Activated naive CD8-positive, alpha-beta T cell treated with anti-CD3 and anti-CD28 coated beads, Interleukin-2, amount 50 U/mL, for 16 hours (primary cell): Measurements from ENCODE around the gene CYTH1.
A peak's percentile ranks its signal among the peaks of the same experiment; 100 is the strongest.

Source experiments
- DNase-seq: peaks from one replicate; pipeline ENCODE4 v3.0.0-alpha.2; 2020; ENCODE audit warnings: low read depth, low spot score

Gene CYTH1

DNA sequence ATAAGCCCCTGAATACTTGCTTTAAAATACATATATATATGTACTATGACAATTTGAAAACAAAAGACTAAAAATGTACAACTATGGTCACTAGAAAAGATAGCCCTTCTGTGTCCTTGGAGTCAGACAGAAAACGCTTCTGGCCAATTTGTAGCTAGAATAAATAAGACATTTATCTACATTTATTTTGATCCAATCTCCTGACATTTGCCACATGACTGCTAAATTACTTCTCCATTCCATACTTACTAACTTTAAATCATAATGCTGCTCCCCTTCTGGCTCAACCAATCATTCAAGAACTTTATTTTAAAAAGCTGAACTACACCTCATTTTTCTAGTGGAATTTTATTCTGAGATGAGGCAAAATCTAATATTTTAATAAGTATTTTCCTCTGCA, 65.8 kb downstream of the CYTH1 start:
- DNase-seq: no peak

DNA sequence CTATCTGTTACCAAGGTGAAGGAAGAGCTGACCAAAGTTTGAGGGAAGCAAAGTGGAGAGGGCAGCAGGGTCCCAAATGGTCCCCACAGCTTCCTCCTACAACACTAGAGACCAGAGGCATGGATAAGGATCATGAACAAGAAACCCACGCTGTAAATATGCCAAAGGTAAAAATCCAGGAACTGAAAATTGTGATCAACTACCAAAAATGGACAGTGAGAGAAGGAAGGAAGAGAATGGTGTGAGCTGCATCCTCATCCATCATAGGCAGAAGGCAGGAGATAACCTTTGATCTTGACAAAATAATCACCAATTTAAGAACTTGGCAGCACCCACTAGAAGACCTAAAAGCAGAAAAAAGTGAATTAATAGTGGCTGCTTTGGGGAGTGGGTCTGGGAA, 66.2 kb downstream of the CYTH1 start:
- no peak for DNase-seq

DNA sequence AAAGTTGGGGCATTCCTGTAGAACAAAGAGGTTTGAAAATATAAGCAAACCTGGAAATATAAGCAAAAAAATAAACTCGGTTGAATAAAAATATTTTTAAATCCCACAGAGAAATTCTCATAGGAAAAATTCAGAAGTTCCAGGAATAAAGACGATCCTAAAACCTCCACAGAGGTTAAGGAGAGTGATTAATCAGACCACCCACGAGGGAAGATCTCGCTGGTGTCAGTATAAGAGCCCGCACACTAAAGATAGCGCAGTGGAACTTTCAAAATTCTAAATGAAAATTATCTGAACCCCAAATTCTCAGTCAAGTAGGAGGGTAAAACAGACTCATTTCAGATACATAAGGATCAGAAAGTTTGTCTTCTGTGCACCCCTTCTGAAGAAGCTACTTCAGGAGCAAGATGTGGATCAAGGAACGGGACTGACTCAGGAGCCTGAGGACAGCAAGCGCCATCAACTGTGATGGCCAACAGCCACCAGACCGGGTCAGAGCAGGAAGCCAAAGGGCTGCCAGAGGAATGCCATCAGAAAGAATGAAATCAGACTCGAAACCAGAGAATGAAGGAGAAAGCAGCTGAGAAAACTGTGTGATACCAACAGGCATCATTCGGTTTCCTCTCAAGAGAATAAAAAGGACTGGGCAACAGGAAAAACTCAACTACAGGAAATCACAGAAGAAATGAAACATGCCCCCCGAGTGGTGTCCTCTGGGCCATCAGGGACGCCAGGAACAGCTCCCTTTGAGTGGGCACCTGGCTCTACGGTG, 66.9 kb downstream of the CYTH1 start:
- no peak for DNase-seq

DNA sequence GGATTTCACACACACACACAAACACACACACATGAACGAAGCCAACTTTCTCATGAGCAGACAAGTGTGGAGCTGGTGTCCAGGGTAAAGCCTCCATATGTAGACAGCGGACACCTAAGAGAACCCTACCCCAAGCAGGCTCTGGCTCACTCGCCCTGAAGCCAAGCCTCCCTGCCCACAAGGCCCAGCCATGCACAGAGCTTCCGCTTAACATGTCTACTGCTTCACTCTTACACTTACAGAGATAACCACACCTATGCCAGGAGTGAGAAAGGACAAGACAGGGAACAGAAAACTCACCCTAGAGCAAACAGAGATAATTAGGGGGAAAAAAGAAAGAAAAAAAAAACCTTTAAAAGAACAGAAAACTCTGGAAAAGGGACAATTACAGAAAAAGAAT, 67.5 kb downstream of the CYTH1 start:
- no peak for DNase-seq

DNA sequence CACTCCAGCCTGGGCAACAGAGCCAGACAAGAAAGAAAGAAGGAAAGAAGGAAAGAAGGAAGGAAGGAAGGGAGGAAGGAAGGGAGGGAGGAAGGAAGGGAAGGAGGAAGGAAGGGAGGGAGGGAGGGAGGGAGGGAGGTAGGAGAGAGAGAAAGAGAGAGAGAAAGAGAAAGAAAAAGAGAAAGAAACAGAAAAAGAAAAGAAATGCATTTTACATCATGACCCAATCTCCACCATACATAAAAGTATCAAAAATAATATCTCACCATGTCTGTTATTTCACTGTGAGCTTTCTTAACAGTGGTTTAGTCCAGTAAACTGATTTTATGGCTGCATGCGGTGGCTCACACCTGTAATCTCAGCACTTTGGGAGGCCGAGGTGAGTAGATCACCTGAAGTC, 70.0 kb downstream of the CYTH1 start:
- no peak for DNase-seq

DNA sequence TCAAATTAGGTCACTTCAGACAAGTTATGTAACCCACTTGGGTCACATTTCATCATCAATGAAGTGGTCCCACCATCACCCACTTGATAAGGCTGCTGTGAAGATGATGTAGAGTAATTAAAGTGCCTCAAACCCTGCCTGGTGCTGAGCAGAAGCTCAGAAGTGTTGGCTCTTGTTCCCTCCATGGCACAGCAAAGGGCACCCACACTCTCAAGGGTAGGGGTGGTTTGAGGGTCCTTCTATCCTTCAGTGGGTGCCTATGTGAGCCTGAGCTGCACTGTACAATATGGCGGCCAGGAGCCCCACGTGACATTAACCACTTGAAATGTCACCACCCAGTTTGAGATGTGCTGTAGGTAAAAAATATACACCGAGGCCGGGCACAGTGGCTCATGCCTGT, 71.5 kb downstream of the CYTH1 start:
- no peak for DNase-seq

DNA sequence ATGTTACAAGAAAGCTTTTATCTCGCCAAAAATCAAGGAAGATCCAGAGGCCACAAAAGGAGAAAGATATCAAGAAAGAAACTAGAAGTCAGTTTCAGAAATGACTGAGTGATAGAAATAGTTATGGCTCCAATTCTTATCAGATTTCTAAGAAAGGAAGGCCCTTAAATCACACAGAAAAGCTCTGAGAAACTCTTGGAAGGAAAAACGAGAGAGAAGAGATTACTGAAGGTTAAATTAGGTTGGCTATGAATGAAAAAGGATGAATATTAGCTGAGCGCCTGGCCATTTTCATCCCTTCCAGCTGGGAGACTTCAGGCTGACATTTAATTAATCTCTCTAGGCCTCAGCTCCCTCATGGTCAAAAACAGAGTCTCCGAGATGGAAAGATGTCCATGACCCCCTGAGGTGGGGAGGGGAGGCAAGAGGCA, 72.3 kb downstream of the CYTH1 start:
- DNase-seq: no peak

DNA sequence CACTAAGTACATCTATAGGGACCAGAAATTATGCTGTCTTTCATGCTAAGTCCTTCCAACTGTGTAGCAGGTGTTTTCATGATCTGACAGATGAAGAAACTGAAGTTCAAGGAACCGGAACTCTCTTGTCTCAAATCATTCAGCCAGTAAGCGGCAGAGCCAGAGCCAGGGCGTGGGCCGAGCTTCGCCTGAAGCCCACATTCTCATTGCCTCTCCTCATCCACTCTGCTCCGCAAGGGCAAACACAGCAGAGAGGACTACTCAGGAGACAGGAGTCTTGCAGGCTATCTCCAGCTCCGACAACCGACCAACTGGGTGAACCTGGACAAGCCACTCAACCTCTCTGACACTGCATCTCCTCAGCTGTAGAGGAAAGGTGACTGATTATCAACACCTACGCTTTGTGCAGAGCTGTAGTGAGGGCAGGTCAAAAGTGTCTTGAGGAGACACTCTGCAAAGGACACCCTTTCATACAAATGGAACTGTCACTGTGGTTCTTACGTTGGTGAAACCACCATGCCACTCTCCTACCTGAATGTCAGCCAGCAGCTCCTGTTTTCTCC, 72.9 kb downstream of the CYTH1 start:
- DNase-seq: no peak

DNA sequence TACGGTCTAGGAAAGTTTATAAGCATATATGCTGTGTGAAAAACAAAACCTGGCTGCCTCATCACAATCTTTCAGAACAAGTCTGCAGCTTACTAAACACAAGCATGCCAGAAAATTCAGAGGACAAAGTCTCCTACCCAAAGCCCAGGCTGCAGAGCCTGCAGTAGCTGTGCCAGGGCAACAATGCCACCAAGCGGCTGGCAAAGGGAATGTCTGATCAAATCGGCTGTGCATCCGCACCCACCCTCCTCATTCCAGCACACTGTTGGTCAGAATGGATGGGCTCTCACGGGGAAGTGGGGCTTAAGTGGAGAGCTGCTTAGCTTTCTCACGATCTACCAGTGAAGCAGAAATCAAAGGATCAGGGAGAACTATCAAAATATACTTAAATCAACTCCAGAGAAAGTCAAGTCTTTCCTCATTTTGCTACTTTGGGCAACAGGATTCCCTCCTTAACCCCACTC, 73.5 kb downstream of the CYTH1 start:
- DNase-seq: peak; percentile 14

DNA sequence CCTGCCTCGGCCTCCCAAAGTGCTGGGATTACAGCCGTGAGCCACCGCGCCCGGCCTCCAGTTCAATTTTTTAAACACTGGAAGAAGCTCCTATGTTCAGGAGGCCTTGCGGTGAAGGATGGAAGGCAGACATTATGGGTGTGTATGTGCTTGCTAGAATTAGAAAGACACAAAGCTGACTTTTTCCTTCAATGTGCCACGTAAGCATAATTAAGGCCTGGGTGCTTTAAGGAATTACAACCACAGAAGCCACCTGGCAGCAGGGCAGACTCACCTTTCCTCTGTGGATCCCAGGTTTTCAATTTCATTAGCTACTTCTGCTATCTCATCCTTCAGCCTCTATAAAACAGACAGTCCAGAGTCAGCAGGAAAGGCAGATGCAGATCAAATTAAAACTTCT, 74.2 kb downstream of the CYTH1 start:
- no peak for DNase-seq

DNA sequence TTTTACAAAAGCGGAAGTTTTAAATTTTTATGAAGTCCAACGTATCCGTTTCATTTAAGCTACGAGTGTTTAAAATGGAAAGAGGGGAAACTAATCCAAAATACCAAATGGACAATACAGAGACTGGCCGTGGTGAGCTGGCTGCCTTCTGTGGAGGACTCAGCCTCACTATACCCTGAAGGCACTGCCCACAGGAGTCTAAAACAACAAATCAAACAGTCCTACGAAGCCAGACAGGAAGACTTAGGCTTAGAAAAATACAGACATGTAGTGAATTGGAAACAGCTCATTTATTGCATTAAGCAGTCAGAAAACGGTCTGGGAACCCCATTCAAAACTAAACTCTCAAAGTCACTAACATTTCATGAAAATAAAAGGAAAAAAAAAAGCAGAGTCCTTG, 75.1 kb downstream of the CYTH1 start:
- no peak for DNase-seq

DNA sequence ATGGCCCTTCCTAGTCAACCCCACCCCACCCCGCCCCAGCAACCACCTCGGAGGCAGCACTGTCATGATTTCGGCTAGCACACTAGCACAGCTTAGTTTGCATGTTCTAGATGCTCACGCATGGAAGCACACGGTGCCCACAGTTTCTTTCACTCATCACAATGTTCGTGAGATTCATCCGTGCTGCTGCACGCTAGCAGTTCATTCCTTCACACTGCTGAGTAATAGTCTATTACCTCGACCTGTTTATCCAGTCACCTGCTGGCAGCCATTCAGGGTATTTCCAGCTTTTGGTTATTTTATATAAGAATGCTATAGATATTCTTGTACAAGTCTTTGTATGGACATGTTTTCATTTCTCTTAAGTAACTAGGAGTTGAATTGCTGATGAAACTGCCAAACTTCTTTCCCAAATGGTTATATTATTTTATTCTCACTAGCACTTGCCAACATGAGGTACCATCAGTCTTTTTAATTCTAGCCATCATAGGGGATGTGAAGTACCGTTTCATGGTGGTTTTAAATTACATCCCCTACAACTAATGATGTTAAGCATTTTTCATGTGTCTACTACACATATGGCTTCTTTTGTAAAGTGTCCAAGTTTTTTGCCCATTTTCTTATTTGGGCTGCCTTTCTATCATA, 75.7 kb downstream of the CYTH1 start:
- DNase-seq: no peak

DNA sequence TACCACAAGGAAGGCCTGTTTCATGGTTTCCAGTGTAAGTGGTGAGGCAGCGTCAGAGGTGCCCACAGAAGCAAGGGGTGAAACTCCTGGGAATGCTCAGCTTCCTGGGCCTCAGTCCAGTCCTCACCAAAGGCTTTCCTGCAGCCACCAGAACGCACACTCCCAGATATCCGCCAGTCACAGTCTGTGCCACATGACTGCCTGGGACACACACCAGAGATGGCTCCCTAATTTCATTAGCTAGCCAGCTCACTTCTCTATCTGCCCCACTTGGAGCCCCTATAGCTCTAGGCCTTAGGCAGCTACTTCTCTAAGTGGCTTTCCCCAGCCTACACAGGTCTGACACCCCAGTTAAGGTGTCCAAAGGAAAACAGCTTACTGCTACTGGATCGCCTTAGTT, 77.0 kb downstream of the CYTH1 start:
- no peak for DNase-seq

DNA sequence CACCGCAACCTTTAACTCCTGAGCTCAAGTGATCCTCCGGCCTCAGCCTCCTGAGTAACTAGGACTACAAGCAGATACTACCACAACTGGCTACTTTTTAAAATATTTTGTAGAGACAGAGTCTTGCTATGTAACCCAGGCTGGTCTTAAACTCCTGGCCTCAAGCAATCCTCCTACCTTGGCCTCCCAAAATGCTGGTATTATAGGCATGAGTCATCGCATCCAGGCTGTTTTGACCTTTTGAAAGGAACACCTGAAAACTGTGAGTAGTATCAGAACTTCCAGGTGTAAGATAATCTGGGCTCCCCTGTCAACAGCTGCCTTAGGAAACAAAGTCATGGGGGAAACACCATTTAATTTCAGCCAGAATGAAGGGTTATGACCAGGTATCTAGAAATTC, 77.5 kb downstream of the CYTH1 start:
- DNase-seq: no peak

DNA sequence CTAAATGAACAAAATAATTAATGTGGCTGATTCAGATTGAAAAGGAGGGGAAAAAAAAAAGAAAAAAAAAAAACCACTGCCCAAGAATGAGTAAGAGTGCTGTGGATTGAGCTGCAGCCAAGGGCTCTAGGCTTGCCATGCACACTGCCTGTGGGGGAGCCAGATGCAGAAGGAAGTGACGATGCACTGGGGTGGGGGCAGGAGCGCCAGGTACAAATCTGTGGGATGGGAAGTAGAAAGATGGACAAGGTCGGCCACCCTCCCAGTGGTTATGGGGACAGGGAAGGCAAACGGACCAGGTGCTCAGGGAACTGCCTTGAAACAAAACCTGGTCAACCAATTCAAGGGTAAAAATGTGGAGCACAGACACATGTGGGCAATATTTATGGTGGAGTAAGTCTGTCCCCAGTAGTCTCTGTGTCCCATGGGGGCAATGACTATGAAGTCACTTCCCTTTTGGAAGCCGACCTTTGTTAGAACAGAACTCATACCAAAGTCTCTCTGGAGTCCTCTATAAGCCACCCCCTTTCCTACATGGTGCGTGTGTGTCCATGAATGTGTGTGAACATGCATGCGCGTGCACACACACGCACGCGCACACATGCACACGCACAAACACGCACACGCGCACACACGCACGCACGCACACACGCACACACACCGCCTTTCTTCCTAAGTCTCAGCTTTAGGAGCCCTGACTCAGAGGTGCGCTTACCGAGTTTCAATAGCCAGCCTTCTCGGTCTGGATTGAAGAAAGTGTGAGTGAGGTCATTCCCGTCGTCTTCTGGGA, 84.3 kb downstream of the CYTH1 start:
- DNase-seq: no peak

DNA sequence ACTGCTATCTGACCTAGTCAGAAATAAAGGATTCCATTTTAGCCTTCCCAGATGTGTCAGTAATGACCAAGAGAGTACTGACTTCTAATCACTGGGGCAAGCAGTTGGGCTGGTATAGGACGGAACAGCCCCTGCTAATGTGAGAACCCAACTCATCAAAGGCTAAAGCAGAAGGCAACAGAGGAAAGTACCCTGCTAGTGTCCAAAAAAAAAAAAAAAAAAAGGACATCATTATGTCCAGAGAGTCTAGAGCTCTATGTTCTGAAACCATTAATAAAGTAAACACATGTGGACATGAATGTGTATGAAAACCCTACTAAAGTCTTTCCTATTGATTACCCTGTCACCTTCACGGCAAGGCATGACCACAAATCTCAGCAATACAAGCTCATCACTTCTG, 85.0 kb downstream of the CYTH1 start:
- DNase-seq: no peak

DNA sequence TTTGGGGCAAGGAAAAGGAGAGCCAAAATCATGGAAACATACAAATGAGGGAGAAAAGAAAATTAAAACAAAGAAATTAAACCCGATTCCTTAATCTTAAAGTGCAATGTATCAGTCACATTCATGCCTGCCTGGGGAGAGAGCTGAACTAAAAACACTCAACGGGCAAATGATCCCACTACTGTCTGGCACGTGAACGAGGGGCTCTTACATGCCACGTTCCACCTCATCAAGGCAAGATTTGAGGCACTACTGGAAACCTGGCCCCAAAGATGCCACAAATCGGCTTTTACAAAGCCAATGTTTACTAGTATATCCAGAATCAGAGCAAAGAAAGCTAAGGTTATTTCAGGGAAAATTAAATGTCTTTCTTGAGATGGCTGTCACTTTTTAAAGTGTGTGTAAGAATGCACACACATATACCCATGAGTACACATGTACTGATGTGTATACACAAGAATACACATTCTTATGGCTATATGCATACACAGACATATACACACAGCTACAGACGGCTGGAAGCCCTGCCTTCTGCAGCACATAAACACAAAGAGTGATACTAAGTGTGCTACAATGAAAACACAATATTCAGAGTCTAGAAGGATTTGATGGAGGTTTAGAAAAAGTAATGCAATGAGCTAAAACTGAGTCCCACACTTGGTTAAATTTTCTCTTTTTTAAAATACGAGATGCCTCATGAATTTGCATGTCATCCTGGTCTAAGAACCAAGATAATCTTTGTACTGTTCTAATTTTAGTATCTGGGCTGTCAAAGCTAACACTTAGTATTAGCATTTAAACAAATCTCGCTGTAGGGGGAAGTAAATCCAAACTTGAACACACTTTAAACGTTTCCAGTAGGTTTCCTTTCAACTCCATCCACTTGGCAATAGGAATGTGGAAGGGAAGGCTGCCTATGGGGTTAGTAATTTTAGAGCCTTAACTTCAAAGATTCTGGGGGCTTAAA, 85.8 kb downstream of the CYTH1 start:
- no peak for DNase-seq

DNA sequence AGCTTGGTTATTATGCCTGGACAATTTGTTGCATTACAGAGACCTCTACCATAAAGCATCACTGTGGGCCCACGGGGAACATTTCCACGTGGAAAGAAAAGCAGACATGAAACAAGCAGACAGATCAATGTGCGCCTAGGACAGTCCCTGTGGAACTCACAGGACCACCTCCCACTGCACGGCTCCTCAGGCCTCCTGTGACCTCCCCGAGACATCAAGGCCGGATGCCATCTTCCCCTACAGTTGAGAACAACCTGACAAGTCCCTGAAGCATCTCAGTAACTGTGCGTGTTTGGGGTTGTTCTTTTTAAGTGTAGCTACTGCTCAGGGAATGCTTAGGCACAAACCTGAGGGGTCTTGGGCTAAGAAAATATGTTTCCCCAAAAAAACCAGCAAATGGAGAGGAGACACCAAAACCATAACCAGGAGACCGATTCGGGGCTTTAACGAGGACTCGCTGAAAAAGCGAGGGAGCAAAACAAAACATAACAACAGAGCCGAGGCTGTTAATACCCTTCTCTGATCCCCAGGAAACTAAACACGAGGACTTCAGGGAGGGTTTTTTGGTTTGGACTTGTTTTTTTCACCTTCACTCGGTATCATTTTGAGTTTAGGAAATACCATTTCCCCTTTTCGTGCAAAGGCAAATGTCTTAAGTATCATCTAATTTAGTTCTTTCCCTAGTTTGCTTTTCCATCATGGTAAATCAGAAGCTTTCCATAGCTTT, 87.1 kb downstream of the CYTH1 start:
- DNase-seq: no peak

DNA sequence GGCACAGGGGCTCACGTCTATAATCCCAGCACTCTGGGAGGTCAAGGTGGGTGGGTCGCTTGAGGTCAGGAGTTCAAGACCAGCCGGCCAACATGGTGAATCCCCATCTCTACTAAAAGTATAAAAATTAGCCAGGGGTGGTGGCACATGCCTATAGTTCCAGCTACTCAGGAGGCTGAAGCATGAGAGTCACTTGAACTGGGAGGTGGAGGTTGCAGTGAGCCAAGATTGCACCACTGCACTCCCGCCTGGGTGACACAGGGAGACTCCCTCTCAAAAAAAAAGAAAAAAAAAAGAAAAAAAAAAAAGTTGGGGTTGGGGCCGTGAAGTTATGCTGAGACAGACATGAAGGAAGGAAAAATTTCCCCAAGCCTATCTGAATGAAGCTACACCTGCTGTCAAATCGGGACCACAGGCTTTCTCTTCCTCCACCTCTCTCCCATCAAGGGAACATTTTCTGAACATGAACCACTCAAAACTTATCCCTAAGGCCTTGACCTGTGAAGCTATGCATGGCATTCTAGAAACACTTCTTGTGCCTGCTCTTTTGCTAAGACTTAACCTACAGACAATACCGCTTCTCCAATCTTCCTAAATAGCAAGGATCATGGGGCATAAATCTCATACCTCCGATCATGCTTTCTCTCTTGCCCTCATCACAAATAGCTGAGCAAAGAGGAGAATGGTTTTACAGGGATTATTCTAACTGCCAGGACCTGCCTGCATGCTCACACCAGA, 88.6 kb downstream of the CYTH1 start:
- no peak for DNase-seq
